HepG2 (cell line): ENCODE data around the gene KLHL21.

Source experiments
- LCORL ChIP-seq, 2 experiments: fragments of 450-650 bp in 1 of 2; sonication (generic) in 1 of 2; formaldehyde crosslinking in 1 of 2; IDR thresholded peaks; 2 replicates each; pipeline versions ENCODE4 v1.5.0 to v1.6.1; 2017 to 2020; ENCODE audit warnings: antibody characterized with exemption in 1 of 2, missing genetic modification reagents in 1 of 2
- ZFP90 ChIP-seq: sonication (generic); formaldehyde crosslinking; IDR thresholded peaks from 2 replicates; pipeline ENCODE4 v1.8.0; 2022; ENCODE audit warnings: missing genetic modification reagents, mild to moderate bottlenecking, inconsistent platforms, borderline replicate concordance
- ZNF552 ChIP-seq: sonication (generic); formaldehyde crosslinking; IDR thresholded peaks from 2 replicates; pipeline ENCODE4 v1.9.0; 2022; ENCODE audit warnings: missing genetic modification reagents, mild to moderate bottlenecking, borderline replicate concordance
- TF ChIP-seq, protein P1 (sequence below): sonication (generic); formaldehyde crosslinking; IDR thresholded peaks from 2 replicates; pipeline ENCODE4 v1.5.0; 2020; ENCODE audit warnings: mild to moderate bottlenecking, missing genetic modification reagents, moderate library complexity

DNA sequence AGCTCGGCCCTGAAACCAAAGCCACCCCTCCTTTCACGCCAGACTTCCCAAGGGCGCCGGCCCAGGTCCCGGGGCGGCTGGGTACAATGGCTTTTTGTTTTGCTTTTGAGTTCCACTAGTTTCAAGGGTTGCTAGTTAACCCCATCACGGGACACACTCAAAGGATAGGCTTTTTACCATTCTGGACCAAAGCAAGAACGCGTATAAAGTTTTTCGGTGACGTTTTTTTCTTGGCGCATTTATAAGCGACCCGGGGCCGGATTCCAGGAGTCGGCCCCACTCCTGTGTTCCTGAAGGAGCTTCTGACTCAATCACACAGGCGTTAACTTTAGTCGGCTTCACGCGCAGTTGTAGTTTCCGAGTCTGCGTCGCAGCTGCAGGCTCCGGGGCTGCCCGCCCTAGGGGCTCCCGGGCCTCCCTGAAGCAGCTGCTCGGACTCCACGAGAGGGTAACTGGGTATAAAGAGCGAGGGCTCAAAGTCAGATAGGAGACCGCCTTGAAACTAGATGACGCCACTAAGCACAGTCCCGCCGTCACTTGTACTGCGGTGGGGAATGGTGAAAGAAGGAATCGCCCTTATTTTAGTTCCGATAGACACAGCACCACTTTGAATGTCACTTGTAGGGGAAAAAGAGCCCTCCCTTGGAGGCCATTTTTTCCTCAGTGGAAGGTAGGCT is 707 bp upstream of the KLHL21 start:
- TF ChIP-seq, protein P1, sequence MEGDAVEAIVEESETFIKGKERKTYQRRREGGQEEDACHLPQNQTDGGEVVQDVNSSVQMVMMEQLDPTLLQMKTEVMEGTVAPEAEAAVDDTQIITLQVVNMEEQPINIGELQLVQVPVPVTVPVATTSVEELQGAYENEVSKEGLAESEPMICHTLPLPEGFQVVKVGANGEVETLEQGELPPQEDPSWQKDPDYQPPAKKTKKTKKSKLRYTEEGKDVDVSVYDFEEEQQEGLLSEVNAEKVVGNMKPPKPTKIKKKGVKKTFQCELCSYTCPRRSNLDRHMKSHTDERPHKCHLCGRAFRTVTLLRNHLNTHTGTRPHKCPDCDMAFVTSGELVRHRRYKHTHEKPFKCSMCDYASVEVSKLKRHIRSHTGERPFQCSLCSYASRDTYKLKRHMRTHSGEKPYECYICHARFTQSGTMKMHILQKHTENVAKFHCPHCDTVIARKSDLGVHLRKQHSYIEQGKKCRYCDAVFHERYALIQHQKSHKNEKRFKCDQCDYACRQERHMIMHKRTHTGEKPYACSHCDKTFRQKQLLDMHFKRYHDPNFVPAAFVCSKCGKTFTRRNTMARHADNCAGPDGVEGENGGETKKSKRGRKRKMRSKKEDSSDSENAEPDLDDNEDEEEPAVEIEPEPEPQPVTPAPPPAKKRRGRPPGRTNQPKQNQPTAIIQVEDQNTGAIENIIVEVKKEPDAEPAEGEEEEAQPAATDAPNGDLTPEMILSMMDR (CRISPR knock-in tag): no peak
- no peak for TF ChIP-seq LCORL (IDR thresholded peaks at IDR 0.05)
- TF ChIP-seq LCORL (CRISPR knock-in tag; IDR thresholded peaks at IDR 0.05): no peak
- TF ChIP-seq ZNF552: no peak
- no peak for TF ChIP-seq ZFP90 (CRISPR knock-in tag)
